Smooth muscle cell of trachea (primary cell): ENCODE measurements around the gene C6orf120. TPM values are rescaled to one million over a fixed set of nuclear protein-coding genes. Genes with fewer than 3 reads are reported as not detected.

Experiments
- total RNA-seq: library from RNA; depleted of rRNA; stranded (reverse); fragments of >200 nt; gene quantifications from 2 replicates; pipeline ENCODE4 v1.2.1, GENCODE V29; 2014

The C6orf120 gene
- total RNA-seq, result 54.3 and 60.0 TPM in 2 replicates

GRCh38 chr6:169701954-169702839 is at the start of gene C6orf120, which contains the start of gene WDR27:
C6orf120 (plus strand) TSS chr6:169702126; CDS start chr6:169702460, 334 bp downstream.
WDR27 (minus strand) TSS chr6:169702029; CDS start chr6:169689005, 13,024 bp downstream.

GRCh38 chr6:169724494-169725124 is 22.7 kb downstream of the C6orf120 start, which contains the start of gene PHF10:
PHF10 (minus strand) TSS chr6:169724500; CDS start chr6:169723931, 569 bp downstream.

GRCh38 chr6:169751242-169752073 is 49.5 kb downstream of the C6orf120 start, which contains the start of the genes DYNLT2 and ERMARD:
DYNLT2 (minus strand) TSS chr6:169751572; CDS start chr6:169751458, 114 bp downstream.
ERMARD (plus strand) TSS chr6:169751622; CDS start chr6:169751658, 36 bp downstream.

Other genes starting within 250 kb of the C6orf120 start
- gene WDR27, start 97 bp upstream of the C6orf120 start, total RNA-seq, result 23.3 and 29.7 TPM in 2 replicates
- 9.6 and 12.9 TPM in 2 replicates for gene PHF10, start 22.4 kb downstream of the C6orf120 start, total RNA-seq
- gene DYNLT2, start 49.4 kb downstream of the C6orf120 start, total RNA-seq, result 0.99 and 1.5 TPM in 2 replicates
- gene ERMARD, start 49.5 kb downstream of the C6orf120 start, total RNA-seq, result 22.8 and 29.8 TPM in 2 replicates